ENCODE measurements around the gene ARHGAP10.

The ARHGAP10 gene

GRCh38 chr4:148118633-148119032 lies 386.7 kb downstream of the ARHGAP10 start:
- no peak overlapping the region for H3K27ac ChIP-seq

GRCh38 chr4:148120216-148120615 lies 388.3 kb downstream of the ARHGAP10 start:
- no peak overlapping the region for H3K4me3 ChIP-seq
- H3K27ac ChIP-seq: no peak overlapping the region

More at GRCh38 chr4:148118633-148119032, 386.7 kb downstream of the ARHGAP10 start:
- H3K4me3 ChIP-seq: no peak overlapping the region
